MCF 10A (cell line): ENCODE results near the gene RAPGEF1. TPM values are rescaled to one million over a fixed set of nuclear protein-coding genes. Genes with fewer than 3 reads are reported as not detected.

Experiments
- BruUV-seq: library from RNA; stranded (reverse); fragments of 400-500 nt; replicated peaks from 2 replicates; lab custom pipeline; 2021; lab: Mats Ljungman, UMichigan
- CTCF ChIA-PET: fragments of 300-600 bp; sonication (Branson Sonifier 250); formaldehyde crosslinking; extraction: SDS; loops from one replicate; lab custom pipeline; 2021; ENCODE audit warnings: antibody characterized with exemption, inconsistent platforms; lab: Yijun Ruan, JAX
- POLR2A ChIA-PET: fragments of 300-600, 350-650 bp; sonication (Branson Sonifier 250); formaldehyde crosslinking; extraction: SDS; loops from one replicate; lab custom pipeline; 2020; ENCODE audit warnings: antibody characterized with exemption, inconsistent platforms; lab: Yijun Ruan, JAX
- DNase-seq: peaks from one replicate; pipeline ENCODE4 v3.0.0-alpha.2; 2018; ENCODE audit not compliant: unreplicated experiment
- H3K27ac Mint-ChIP-seq: one replicate; pipeline ENCODE4 v1.8.0; 2022; ENCODE audit warnings: mild to moderate bottlenecking, low read depth, mixed read lengths; ENCODE audit not compliant: unreplicated experiment
- H3K27me3 Mint-ChIP-seq: one replicate; pipeline ENCODE4 v1.8.0; 2022; ENCODE audit warnings: mixed read lengths; ENCODE audit not compliant: insufficient read depth, unreplicated experiment
- H3K36me3 Mint-ChIP-seq: one replicate; pipeline ENCODE4 v1.8.0; 2022; ENCODE audit warnings: mild to moderate bottlenecking, moderate library complexity, mixed read lengths; ENCODE audit not compliant: insufficient read depth, unreplicated experiment
- H3K4me1 Mint-ChIP-seq: one replicate; pipeline ENCODE4 v1.8.0; 2022; ENCODE audit warnings: mixed read lengths; ENCODE audit not compliant: insufficient read depth, unreplicated experiment
- H3K4me3 Mint-ChIP-seq: one replicate; pipeline ENCODE4 v1.8.0; 2022; ENCODE audit warnings: mild to moderate bottlenecking, moderate library complexity, mixed read lengths; ENCODE audit not compliant: unreplicated experiment
- H3K9me3 Mint-ChIP-seq: one replicate; pipeline ENCODE4 v1.8.0; 2022; ENCODE audit warnings: mixed read lengths; ENCODE audit not compliant: unreplicated experiment
- CTCF ChIP-seq: fragments of 200-600 bp; IDR thresholded peaks from one replicate; pipeline ENCODE4 v1.8.0; 2022; ENCODE audit warnings: antibody characterized with exemption, mild to moderate bottlenecking; ENCODE audit not compliant: unreplicated experiment
- intact Hi-C: fragments of 100-400 bp; cut with micrococcal nuclease; formaldehyde crosslinking; loops from 2 replicates; pipeline ENCODE4 v1.14.1; 2022
- total RNA-seq: library from RNA; stranded (reverse); gene quantifications from 2 replicates; pipeline ENCODE4 v1.2.3, GENCODE V29; 2022

RAPGEF1 gene
- total RNA-seq, 1 experiment from 2014 or later, result 55.4 TPM

DNA sequence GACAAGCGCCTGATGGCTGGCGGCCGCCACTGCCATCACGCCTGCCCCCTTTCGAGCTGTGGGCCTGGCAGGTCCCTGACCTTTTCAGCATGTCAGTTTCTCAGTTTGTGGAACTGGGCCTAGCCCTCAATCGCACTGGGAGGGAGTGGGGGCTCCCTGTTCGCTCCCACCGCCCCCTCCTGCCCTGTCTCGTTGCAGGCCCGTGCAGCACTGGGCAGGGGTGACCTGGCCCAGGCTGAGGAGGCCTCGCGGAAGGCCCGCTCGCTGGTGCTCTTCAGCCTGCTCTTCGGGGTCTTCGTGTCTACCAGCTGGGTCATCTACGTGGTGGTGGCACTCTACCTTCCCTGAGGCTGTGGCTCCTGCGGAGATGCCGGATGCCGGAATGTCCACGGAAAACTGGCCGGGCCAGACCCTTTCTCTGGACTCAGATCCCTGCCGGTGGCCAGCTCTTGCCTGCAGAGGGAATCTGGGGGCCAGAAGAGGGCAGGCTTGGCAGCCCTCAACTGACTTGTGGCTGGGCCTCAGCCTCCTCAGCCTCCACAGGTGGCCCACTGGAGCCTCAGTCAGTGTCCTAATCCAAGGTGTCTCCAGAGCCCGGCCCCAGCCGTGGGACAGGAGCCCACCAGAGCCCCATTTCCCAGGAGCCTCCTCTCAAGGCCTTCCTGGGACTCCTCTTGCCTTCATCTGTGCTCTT, 181.9 kb downstream of the RAPGEF1 start:
- ChIA-PET CTCF (no interaction called here), POLR2A (no interaction called here)
- no TSS peak for BruUV-seq
- Mint-ChIP-seq H3K27me3 (no peaks in the 10 kb centered on the region), H3K4me1 (no peaks in the 10 kb centered on the region), H3K9me3 (no peaks in the 10 kb centered on the region), H3K36me3 (no peaks in the 10 kb centered on the region), H3K27ac (no peak overlapping the region), H3K4me3 (no peak overlapping the region)
- no peak for TF ChIP-seq CTCF
- DNase-seq, result no peak
- intact Hi-C loops, result no loop called here

GRCh38 chr9:131555841-131556673, 183.8 kb downstream of the RAPGEF1 start:
- peaks cover 7% of the 10 kb centered on the region for H3K27me3 Mint-ChIP-seq
- H3K9me3 Mint-ChIP-seq, result no peaks in the 10 kb centered on the region
- no peaks in the 10 kb centered on the region for H3K4me1 Mint-ChIP-seq
- H3K36me3 Mint-ChIP-seq, result no peaks in the 10 kb centered on the region
- POLR2A ChIA-PET, result no interaction called here
- no peak overlapping the region for H3K4me3 Mint-ChIP-seq
- DNase-seq, result no peak
- no TSS peak for BruUV-seq
- TF ChIP-seq CTCF, result no peak
- CTCF ChIA-PET, result no interaction called here
- intact Hi-C loops, result no loop called here
- no peak overlapping the region for H3K27ac Mint-ChIP-seq

- Mint-ChIP-seq H3K27me3 (peaks cover 19% of the 10 kb centered on the region), H3K36me3 (no peaks in the 10 kb centered on the region), H3K4me1 (no peaks in the 10 kb centered on the region), H3K4me3 (no peak overlapping the region), H3K27ac (no peak overlapping the region), H3K9me3 (no peaks in the 10 kb centered on the region)
- intact Hi-C loops, result no loop called here
- no TSS peak for BruUV-seq
- CTCF ChIA-PET, result no interaction called here
- no peak for DNase-seq
- POLR2A ChIA-PET, result no interaction called here
- no peak for TF ChIP-seq CTCF
Observed at GRCh38 chr9:131554843-131555351, 185.0 kb downstream of the RAPGEF1 start.
